ENCODE measurements around the gene CACNA1I. TPM values are rescaled to one million over a fixed set of nuclear protein-coding genes. Genes with fewer than 3 reads are reported as not detected.

The CACNA1I gene
- total and polyA plus RNA-seq, 2 of the 8 experiments (the other 6 are each of a cell fraction or from before 2014, with no cell fraction given), result 0.77 to 1.2 TPM

- no peak overlapping the region for H4K91ac ChIP-seq (replicated peaks; ENCODE audit: insufficient read length, low read length)
- peaks cover 11% of the 10 kb centered on the region; the same call in 1 of the 2 replicates for H3K23me2 ChIP-seq (ENCODE audit: low read depth, low read length)
- no peak overlapping the region for H3K9ac ChIP-seq (replicated peaks in 1 of 4; ENCODE audit: extremely low read depth in 1 of 4, low read depth in 3 of 4, low read length in 3 of 4)
- peak overlapping the region; percentile 25; the same call in 1 of the 2 replicates for H2AFZ ChIP-seq (ENCODE audit: low read length)
- ChIA-PET POLR2A (ENCODE audit: partially characterized antibody) (no interaction called here), CTCF (ENCODE audit: partially characterized antibody) (interaction anchor here (1.6 to 3.0 kb wide), 2 partner anchors 11 to 129 kb away, joined by 8 to 9 read pairs; partner anchors contain the start of gene RPS19BP1)
- no peaks in the 10 kb centered on the region for H3K36me3 ChIP-seq (ENCODE audit: control insufficient read depth in 2 of 4, insufficient read depth in 4 of 4, low read length in 3 of 4)
- H3K4me1 ChIP-seq (replicated peaks in 1 of 4; ENCODE audit: control insufficient read depth in 3 of 4, insufficient read depth in 4 of 4, low read length in 3 of 4), result peaks cover 0 to 34% (median 25%) of the 10 kb centered on the region in 4 experiments; a peak in 6 of 7 replicates
- no peaks in the 10 kb centered on the region for H3K9me3 ChIP-seq (ENCODE audit: insufficient read depth in 2 of 2, low read depth in 1 of 2, low read length in 1 of 2)
- no peak overlapping the region for H3K27ac ChIP-seq (ENCODE audit: low read depth, low read length)
- H2BK5ac ChIP-seq (ENCODE audit: low read depth, low read length), result peak overlapping the region; percentile 75; the same call in 1 of the 2 replicates
- H3K4me3 ChIP-seq (ENCODE audit: extremely low read depth in 1 of 4, insufficient read depth in 2 of 4, low read depth in 3 of 4, low read length in 4 of 4), result peak overlapping the region; percentile 56 to 69 (median 59)
- no peak overlapping the region for H2AK5ac ChIP-seq (ENCODE audit: low read depth, low read length)
- H3K4me2 ChIP-seq (ENCODE audit: insufficient read depth in 1 of 2, low read depth in 2 of 2, low read length in 2 of 2), result peak overlapping the region; percentile 70 to 87
- H3K18ac ChIP-seq (ENCODE audit: extremely low read depth, low read length), result peak overlapping the region; percentile 24; the same call in 1 of the 2 replicates
- H3K23ac ChIP-seq (ENCODE audit: insufficient read length), result no peak overlapping the region
- peak; percentile 21 to 84 for DNase-seq (ENCODE audit: low read depth in 1 of 2, low spot score in 2 of 2)
- 6% methylated on average over 21 of the region's 26 CpGs; no CpG with 5 or more reads in 1 of the 2 experiments for WGBS, 2 experiments (ENCODE audit: extremely low coverage in 1 of 2, insufficient coverage in 1 of 2, insufficient read length in 1 of 2, insufficient replicate concordance in 2 of 2, low coverage in 1 of 2, low lambda C conversion rate in 2 of 2, missing lambda C conversion rate in 1 of 2)
- H4K20me1 ChIP-seq (replicated peaks in 1 of 2; ENCODE audit: control insufficient read depth in 1 of 2, insufficient read depth in 2 of 2, low read length in 2 of 2), result peaks cover 0 to 4% of the 10 kb centered on the region in 2 experiments
- H3K27me3 ChIP-seq (replicated peaks in 1 of 4; ENCODE audit: control insufficient read depth in 3 of 4, extremely low read depth in 1 of 4, insufficient read depth in 3 of 4, low read length in 3 of 4), result peaks cover 8 to 29% (median 23%) of the 10 kb centered on the region in 4 experiments
- H2BK120ac ChIP-seq (replicated peaks; ENCODE audit: low read depth, low read length), result no peak overlapping the region
- H4K5ac ChIP-seq (ENCODE audit: insufficient read length, low read depth, low read length), result peak overlapping the region; percentile 44
- peak overlapping the region; percentile 18 for H3K56ac ChIP-seq (replicated peaks; ENCODE audit: insufficient read length, low read depth, low read length)
- H3K14ac ChIP-seq (ENCODE audit: insufficient read length), result no peak overlapping the region
- H4K8ac ChIP-seq (ENCODE audit: extremely low read depth, insufficient read depth, low read length), result peak overlapping the region; percentile 71; the same call in 1 of the 2 replicates
- H3K4ac ChIP-seq (replicated peaks; ENCODE audit: insufficient read length, low read depth, low read length), result no peak overlapping the region
- H2BK20ac ChIP-seq (ENCODE audit: low read length), result no peak overlapping the region
- peak overlapping the region; percentile 25; the same call in 1 of the 2 replicates for H2BK15ac ChIP-seq (ENCODE audit: low read length)
- no peak overlapping the region for H2BK12ac ChIP-seq (ENCODE audit: low read depth, low read length)
- H3K79me2 ChIP-seq (ENCODE audit: control insufficient read depth in 1 of 2, insufficient read depth in 2 of 2, low read length in 2 of 2), result no peaks in the 10 kb centered on the region
- H3K79me1 ChIP-seq (ENCODE audit: low read depth, low read length), result no peaks in the 10 kb centered on the region
- no peak for FAIRE-seq
- no peak for TF ChIP-seq SUZ12 (IDR thresholded peaks at IDR 0.05; ENCODE audit: low read length)
- TF ChIP-seq GABPA (IDR thresholded peaks at IDR 0.05; ENCODE audit: borderline replicate concordance, insufficient read depth, low read length), result no peak
- no peak for TF ChIP-seq GTF2F1 (IDR thresholded peaks at IDR 0.05; ENCODE audit: borderline replicate concordance, low read depth, low read length)
- TF ChIP-seq SP4 (IDR thresholded peaks at IDR 0.05; ENCODE audit: low read length), result no peak
- no peak for TF ChIP-seq KDM4A (IDR thresholded peaks at IDR 0.05; ENCODE audit: low read depth, low read length, severe bottlenecking)
- peak; percentile 16 for TF ChIP-seq ASH2L (IDR thresholded peaks at IDR 0.05; ENCODE audit: low read length)
- TF ChIP-seq SRF (IDR thresholded peaks at IDR 0.05; ENCODE audit: low read depth, low read length), result no peak
- no peak for TF ChIP-seq ZNF274 (IDR thresholded peaks at IDR 0.05; ENCODE audit: borderline replicate concordance, extremely low read depth, low read length)
- no peak for TF ChIP-seq CTBP2 (IDR thresholded peaks at IDR 0.05; ENCODE audit: borderline replicate concordance, insufficient read depth, insufficient read length, low read length)
- no peak for TF ChIP-seq YY1 (IDR thresholded peaks at IDR 0.05; ENCODE audit: low read depth, low read length)
- TF ChIP-seq RNF2 (IDR thresholded peaks at IDR 0.05; ENCODE audit: borderline replicate concordance, low read depth, low read length, missing control alignments, poor library complexity, severe bottlenecking), result no peak
- TF ChIP-seq, protein P1, sequence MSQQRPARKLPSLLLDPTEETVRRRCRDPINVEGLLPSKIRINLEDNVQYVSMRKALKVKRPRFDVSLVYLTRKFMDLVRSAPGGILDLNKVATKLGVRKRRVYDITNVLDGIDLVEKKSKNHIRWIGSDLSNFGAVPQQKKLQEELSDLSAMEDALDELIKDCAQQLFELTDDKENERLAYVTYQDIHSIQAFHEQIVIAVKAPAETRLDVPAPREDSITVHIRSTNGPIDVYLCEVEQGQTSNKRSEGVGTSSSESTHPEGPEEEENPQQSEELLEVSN (IDR thresholded peaks at IDR 0.05), result no peak
- TF ChIP-seq CREB1 (IDR thresholded peaks at IDR 0.05), result no peak
Measured at GRCh38 chr22:39662686-39663052, 92.1 kb downstream of the CACNA1I start.
